ENCODE results near the gene MMAB. TPM values are rescaled to one million over a fixed set of nuclear protein-coding genes. Genes with fewer than 3 reads are reported as not detected.

The MMAB gene
- total RNA-seq, 4 donors from 2014 or later, result 21.2 to 54.3 (median 25.6) TPM

DNA sequence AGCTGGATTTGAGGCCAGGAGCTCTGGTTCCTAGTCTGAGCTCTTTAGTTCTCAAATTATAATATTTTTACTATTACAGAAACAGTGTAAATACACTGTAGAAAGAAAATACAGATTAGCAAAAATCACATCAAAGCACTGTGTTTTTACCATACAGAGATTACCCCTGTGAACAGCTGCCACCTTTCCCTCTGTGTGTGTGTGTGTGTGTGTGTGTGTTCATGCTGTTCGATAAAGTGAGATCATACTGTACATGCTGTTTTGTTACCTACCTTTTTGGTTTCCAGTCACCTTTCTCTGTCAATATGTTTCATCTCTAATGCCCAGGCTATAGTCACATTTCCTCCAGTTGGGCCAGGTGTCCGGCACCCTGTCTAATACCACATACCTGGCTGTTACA lies 27.2 kb upstream of the MMAB start:
- no peak overlapping the region for H3K4me3 ChIP-seq
- no peaks in the 10 kb centered on the region for H3K36me3 ChIP-seq
- peaks cover 6 to 12% of the 10 kb centered on the region in 2 donors for H3K4me1 ChIP-seq
- intact Hi-C loops (cut with DNase I; ENCODE audit: low total_unique reads), result no loop called here
- no peak for DNase-seq
- H3K9me3 ChIP-seq, result no peaks in the 10 kb centered on the region
- TF ChIP-seq, protein P1, sequence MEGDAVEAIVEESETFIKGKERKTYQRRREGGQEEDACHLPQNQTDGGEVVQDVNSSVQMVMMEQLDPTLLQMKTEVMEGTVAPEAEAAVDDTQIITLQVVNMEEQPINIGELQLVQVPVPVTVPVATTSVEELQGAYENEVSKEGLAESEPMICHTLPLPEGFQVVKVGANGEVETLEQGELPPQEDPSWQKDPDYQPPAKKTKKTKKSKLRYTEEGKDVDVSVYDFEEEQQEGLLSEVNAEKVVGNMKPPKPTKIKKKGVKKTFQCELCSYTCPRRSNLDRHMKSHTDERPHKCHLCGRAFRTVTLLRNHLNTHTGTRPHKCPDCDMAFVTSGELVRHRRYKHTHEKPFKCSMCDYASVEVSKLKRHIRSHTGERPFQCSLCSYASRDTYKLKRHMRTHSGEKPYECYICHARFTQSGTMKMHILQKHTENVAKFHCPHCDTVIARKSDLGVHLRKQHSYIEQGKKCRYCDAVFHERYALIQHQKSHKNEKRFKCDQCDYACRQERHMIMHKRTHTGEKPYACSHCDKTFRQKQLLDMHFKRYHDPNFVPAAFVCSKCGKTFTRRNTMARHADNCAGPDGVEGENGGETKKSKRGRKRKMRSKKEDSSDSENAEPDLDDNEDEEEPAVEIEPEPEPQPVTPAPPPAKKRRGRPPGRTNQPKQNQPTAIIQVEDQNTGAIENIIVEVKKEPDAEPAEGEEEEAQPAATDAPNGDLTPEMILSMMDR (IDR thresholded peaks at IDR 0.05 in 4 of 5, conservative IDR thresholded peaks at IDR 0.05 in 1 of 5), result no peak
- TF ChIP-seq POLR2A (IDR thresholded peaks at IDR 0.05), result no peak
- in situ Hi-C loops (cut with MboI; ENCODE audit: low sequenced_read_pairs in 4 of 4), result loop anchor here in 2 of 4 donors (5.0 kb wide), 1 partner anchor 172 kb away; no protein-coding TSS in a partner anchor
- H3K27me3 ChIP-seq, result no peaks in the 10 kb centered on the region
- ATAC-seq, result no peak
- no peak overlapping the region for H3K27ac ChIP-seq

DNA sequence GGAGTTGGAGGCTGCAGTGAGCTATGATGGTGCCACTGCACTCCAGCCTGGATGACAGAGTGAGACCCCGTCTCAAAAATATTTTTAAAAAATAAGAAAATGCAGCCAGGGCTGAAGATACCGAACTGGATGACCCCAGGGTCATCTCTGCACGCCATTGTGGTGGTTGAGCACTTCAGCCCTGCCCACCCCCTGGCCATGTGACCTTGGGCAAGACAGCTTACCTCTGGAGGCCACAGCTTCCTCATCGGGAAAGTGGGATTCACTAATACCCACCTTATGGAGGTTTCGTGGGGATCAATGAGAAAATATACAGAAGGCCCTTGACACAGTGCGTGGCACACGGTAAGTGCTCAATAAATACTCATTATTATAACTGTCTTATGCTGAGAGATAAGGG lies 25.8 kb upstream of the MMAB start:
- H3K9me3 ChIP-seq, result no peaks in the 10 kb centered on the region
- H3K4me3 ChIP-seq, result no peak overlapping the region
- H3K36me3 ChIP-seq, result no peaks in the 10 kb centered on the region
- no peak for DNase-seq
- intact Hi-C loops (cut with DNase I; ENCODE audit: low total_unique reads) (loop anchor here (5.0 kb wide), 1 partner anchor 82 kb away; no protein-coding TSS in a partner anchor), in situ Hi-C loops (cut with MboI; ENCODE audit: low sequenced_read_pairs in 4 of 4) (no loop called here)
- TF ChIP-seq, protein P1 (IDR thresholded peaks at IDR 0.05 in 4 of 5, conservative IDR thresholded peaks at IDR 0.05 in 1 of 5), result no peak
- no peak for TF ChIP-seq POLR2A (IDR thresholded peaks at IDR 0.05)
- peaks cover 12 to 23% of the 10 kb centered on the region in 2 donors for H3K4me1 ChIP-seq
- H3K27ac ChIP-seq, result no peak overlapping the region
- H3K27me3 ChIP-seq, result no peaks in the 10 kb centered on the region
- no peak for ATAC-seq

- no peaks in the 10 kb centered on the region for H3K9me3 ChIP-seq
- H3K4me3 ChIP-seq, result no peak overlapping the region
- TF ChIP-seq POLR2A (IDR thresholded peaks at IDR 0.05), result no peak
- TF ChIP-seq, protein P1 (IDR thresholded peaks at IDR 0.05 in 4 of 5, conservative IDR thresholded peaks at IDR 0.05 in 1 of 5), result no peak
- H3K27me3 ChIP-seq, result no peaks in the 10 kb centered on the region
- DNase-seq (no peak), ATAC-seq (no peak)
- peaks cover 16 to 27% of the 10 kb centered on the region in 2 donors for H3K4me1 ChIP-seq
- no peaks in the 10 kb centered on the region for H3K36me3 ChIP-seq
- intact Hi-C loops (cut with DNase I; ENCODE audit: low total_unique reads), result loop anchor here (5.0 kb wide), 1 partner anchor 81 kb away; no protein-coding TSS in a partner anchor
- in situ Hi-C loops (cut with MboI; ENCODE audit: low sequenced_read_pairs in 4 of 4), result no loop called here
- peak overlapping the region in 1 of 4 donors; percentile 8 for H3K27ac ChIP-seq
These were observed 25.1 kb upstream of the MMAB start for GRCh38 chr12:109598428-109598854.

DNA sequence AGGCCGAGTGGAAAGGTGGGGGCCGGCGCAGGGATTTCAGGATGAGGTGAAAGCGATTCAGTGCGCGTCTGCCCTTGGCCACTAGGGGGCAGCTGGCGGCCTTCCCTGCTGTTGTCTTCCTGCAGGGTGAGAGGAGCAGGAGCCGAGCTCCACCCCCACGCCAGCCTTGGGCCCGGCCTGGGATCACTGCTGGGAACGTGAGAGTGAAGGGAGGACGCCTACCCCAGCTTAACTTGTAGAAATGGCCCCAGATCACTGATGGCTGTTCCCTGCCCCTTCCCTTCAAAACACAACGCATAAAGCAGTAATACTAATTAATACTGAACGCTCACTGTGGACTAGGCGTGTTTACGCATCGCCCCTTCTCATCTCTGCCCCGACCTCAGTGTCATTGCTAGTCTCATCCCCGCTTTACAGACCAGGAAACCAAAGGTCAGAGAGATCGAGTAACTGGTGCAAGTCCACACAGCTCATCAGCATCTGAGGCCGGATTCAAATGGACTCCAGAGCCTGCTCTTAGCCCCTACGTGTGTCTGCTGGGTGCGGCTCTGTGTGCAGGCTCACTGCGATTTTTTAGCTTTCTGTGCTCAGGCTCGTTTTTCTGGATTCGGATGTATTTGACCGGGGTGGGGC lies 24.6 kb upstream of the MMAB start:
- H3K27me3 ChIP-seq, result no peaks in the 10 kb centered on the region
- H3K36me3 ChIP-seq, result no peaks in the 10 kb centered on the region
- ATAC-seq, result peak; percentile 53 to 60
- peak; percentile 76 to 81 for DNase-seq
- no peaks in the 10 kb centered on the region for H3K9me3 ChIP-seq
- H3K4me3 ChIP-seq, result no peak overlapping the region
- H3K27ac ChIP-seq, result peak overlapping the region; percentile 8 to 61 (median 45)
- in situ Hi-C loops (cut with MboI; ENCODE audit: low sequenced_read_pairs in 4 of 4) (no loop called here), intact Hi-C loops (cut with DNase I; ENCODE audit: low total_unique reads) (loop anchor here (1.0 to 5.0 kb wide), 3 partner anchors 81 to 177 kb away; partner anchors contain the start of gene FAM222A)
- TF ChIP-seq, protein P1 (IDR thresholded peaks at IDR 0.05 in 4 of 5, conservative IDR thresholded peaks at IDR 0.05 in 1 of 5), result peak; percentile 94 to 98 (median 95)
- TF ChIP-seq POLR2A (IDR thresholded peaks at IDR 0.05), result no peak
- peaks cover 22 to 31% of the 10 kb centered on the region in 2 donors for H3K4me1 ChIP-seq
